Vagina (tissue), 2 donors: ENCODE measurements around the gene INPP5A.

Experiments used
- CTCF ChIP-seq, 3 experiments: fragments of 450-650 bp in 2 of 3; fragments of 200-600 bp in 1 of 3; sonication (generic) in 1 of 3; IDR thresholded peaks; one replicate each; pipeline ENCODE4 v1.5.1; 2017 to 2019; ENCODE audit warnings: antibody characterized with exemption in 3 of 3, mild to moderate bottlenecking in 2 of 3, moderate library complexity in 2 of 3
- POLR2A ChIP-seq, 2 donors: fragments of 450-650 bp; IDR thresholded peaks; one replicate each; pipeline ENCODE4 v1.6.1; 2017; ENCODE audit warnings: antibody characterized with exemption in 2 of 2, mild to moderate bottlenecking in 2 of 2, moderate library complexity in 2 of 2
- POLR2AphosphoS5 ChIP-seq, 2 donors: sonication (generic); formaldehyde crosslinking; IDR thresholded peaks; one replicate each; pipeline ENCODE4 v1.9.0; 2017; ENCODE audit warnings: antibody characterized with exemption in 2 of 2, mild to moderate bottlenecking in 2 of 2, low read depth in 1 of 2; ENCODE audit not compliant: insufficient read depth in 1 of 2

DNA sequence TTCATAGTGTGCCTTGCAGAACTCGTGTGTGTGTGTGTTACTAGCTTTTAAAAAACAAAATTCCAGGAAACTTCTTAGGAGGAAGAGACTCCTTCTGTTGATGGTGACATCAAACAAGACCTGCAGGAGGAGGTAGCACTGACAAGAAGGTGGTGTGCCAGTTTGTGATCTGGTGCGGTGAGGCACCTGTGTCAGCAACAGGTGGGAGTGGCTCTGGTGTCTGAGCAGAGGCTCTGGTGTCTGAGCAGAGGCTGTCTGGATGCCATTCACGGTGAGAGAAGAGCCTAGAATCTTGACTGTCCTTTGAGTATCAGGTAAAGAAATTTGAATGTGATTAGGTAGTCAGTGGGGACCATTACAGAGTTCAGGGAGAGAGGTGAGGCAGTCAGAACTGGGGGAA is 122.8 kb downstream of the INPP5A start:
- TF ChIP-seq CTCF (IDR thresholded peaks at IDR 0.05), result no peak
- TF ChIP-seq POLR2A (IDR thresholded peaks at IDR 0.05), result no peak
- no peak for TF ChIP-seq POLR2AphosphoS5 (IDR thresholded peaks at IDR 0.05; ENCODE audit: insufficient read depth in 1 of 2, low read depth in 1 of 2)
